NCI-H226 (cell line): ENCODE measurements around the gene ERBB3.
"Not testable (repeated sequence)": the region's sequence is repeated elsewhere in the genome, so short reads cannot be mapped to it uniquely, and the experiment has no call there.

Experiments
- DNase-seq: peaks from one replicate; pipeline ENCODE4 v3.0.0-alpha.2; 2015

Gene ERBB3

DNA sequence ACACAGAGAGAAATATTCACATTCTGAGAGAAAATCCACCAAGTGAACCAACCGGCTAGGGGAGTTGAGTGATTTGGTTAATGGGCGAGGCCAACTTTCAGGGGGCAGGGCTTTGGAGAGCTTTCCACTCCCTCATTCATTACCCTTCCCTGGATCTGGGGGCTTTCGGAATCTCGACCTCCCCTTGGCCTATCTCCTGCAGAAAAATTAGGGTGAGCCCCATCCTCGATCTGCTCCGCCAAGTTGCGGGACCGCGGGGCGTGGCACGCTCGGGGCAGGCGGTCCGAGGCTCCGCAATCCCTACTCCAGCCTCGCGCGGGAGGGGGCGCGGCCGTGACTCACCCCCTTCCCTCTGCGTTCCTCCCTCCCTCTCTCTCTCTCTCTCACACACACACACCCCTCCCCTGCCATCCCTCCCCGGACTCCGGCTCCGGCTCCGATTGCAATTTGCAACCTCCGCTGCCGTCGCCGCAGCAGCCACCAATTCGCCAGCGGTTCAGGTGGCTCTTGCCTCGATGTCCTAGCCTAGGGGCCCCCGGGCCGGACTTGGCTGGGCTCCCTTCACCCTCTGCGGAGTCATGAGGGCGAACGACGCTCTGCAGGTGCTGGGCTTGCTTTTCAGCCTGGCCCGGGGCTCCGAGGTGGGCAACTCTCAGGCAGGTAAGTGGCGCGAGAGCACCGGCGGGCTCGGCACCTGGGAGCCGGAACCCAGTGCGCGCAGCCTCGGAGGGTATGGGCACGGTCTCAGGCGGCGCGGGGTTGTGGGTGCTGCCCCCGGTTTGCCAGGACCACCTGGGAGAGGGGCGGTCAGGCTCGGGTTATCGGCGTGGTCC, at the start of gene ERBB3:
TSS of gene ERBB3 (plus strand) at position 443 of the 833 bp plus-strand sequence. CDS start at position 579, 136 bp downstream.
- peak; percentile 93 for DNase-seq

DNA sequence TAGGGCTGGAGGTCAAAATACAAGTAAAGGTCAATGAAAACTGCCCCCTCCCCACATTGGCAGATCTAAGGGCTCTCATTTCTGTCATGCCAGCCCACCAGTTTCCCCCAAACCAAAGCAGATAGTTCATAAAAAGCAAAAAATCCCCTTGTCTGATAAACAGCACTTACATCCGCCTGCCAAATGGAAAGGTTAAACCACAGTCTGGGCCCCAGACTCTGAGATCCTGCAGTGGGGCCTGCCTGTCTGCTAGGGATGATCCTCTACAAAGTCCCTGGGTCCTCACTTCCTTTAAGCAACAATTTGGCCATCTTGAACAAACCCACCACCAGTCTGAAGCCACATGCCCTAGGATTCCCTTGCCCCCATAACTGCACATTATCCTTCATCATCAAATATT, 48.0 kb upstream of the ERBB3 start:
- DNase-seq = no peak

DNA sequence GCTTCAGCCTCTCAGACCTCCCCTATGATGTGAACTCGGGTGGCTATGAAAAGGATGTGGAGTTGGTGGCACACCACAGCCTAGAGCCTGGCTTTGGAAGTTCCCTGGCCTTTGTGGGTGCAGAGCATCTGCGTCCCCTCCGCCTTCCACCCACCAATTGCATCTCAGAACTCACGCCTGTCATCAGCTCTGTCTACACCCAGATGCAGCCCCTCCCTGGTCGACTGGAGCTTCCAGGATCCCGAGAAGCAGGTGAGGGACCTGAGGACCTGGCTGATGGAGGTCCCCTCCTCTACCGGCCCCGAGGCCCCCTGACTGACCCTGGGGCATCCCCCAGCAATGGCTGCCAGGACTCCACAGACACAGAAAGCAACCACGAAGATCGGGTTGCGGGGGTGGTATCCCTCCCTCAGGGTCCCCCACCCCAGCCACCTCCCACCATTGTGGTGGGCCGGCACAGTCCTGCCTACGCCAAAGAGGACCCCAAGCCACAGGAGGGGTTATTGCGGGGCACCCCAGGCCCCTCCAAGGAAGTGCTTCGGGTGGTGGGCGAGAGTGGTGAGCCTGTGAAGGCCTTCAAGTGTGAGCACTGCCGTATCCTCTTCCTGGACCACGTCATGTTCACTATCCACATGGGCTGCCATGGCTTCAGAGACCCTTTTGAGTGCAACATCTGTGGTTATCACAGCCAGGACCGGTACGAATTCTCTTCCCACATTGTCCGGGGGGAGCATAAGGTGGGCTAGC, 45.2 kb upstream of the ERBB3 start:
- no peak for DNase-seq

DNA sequence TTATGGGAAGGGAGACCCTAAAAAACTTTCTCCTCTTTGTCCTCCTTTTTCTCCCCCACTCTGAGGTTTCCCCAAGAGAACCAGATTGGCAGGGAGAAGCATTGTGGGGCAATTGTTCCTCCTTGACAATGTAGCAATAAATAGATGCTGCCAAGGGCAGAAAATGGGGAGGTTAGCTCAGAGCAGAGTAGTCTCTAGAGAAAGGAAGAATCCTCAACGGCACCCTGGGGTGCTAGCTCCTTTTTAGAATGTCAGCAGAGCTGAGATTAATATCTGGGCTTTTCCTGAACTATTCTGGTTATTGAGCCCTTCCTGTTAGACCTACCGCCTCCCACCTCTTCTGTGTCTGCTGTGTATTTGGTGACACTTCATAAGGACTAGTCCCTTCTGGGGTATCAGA, 42.8 kb upstream of the ERBB3 start:
- no peak for DNase-seq

DNA sequence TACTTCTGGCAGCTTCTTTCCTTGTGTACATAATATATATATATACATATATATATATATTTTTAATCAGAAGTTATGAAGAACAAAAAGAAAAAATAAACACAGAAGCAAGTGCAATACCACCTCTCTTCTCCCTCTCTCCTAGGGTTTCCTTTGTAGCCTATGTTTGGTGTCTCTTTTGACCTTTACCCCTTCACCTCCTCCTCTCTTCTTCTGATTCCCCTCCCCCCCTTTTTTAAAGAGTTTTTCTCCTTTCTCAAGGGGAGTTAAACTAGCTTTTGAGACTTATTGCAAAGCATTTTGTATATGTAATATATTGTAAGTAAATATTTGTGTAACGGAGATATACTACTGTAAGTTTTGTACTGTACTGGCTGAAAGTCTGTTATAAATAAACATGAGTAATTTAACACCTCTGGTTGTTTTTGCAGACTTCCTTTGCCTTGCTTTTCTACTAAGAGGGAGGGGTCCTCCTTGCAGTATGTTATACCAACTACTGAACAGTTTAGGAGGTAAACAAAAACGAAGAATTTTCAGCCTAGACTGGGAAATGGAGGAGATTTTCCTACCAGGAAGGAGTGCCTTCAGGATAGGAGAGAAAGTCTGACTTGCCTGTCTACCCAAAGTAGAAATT, 41.8 kb upstream of the ERBB3 start:
- no peak for DNase-seq

DNA sequence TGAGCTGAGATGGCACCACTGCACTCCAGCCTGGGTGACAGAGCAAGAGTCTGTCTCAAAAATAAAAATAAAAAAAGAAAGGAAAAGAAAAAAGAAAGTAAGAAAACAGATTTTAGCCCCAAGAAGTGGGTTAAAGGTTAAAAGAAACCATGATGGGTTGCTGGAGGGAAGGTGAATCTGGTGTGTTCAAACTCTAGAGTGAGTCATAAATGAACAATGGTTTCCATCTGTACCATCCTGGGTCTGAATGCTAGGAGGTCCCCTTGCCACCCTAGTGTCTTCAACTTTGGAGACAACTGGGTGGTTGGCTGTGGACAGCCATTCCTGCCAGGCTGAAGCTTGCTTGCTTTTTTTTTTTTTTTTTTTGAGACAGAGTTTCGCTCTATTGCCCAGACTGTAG, 39.8 kb upstream of the ERBB3 start:
- DNase-seq = no peak

DNA sequence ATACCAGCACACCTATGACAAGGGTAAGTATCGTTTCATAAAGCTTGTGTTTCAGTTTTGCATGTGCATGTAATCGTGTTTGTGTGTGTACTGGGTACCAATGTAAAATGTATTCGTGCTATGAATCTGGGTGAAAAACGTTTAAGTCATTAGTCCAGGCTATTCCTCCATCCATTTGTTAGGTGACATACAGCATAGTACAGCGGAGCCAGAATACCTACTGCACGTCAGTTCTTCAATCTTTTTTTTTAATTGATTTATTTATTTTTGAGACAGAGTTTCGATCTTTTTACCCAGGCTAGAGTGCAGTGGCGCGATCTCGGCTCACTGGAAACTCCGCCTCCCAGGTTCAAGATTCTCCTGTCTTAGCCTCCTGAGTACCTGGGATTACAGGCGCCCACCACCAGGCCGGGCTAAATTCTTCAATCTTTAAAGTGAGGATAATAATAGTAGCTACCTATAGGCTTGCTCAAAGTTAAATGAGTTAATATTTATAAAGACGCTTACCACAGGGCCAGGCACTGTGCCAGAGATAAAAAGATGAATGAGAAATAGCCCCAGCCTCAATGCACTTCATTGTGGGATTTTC, 38.9 kb upstream of the ERBB3 start:
- DNase-seq = no peak

DNA sequence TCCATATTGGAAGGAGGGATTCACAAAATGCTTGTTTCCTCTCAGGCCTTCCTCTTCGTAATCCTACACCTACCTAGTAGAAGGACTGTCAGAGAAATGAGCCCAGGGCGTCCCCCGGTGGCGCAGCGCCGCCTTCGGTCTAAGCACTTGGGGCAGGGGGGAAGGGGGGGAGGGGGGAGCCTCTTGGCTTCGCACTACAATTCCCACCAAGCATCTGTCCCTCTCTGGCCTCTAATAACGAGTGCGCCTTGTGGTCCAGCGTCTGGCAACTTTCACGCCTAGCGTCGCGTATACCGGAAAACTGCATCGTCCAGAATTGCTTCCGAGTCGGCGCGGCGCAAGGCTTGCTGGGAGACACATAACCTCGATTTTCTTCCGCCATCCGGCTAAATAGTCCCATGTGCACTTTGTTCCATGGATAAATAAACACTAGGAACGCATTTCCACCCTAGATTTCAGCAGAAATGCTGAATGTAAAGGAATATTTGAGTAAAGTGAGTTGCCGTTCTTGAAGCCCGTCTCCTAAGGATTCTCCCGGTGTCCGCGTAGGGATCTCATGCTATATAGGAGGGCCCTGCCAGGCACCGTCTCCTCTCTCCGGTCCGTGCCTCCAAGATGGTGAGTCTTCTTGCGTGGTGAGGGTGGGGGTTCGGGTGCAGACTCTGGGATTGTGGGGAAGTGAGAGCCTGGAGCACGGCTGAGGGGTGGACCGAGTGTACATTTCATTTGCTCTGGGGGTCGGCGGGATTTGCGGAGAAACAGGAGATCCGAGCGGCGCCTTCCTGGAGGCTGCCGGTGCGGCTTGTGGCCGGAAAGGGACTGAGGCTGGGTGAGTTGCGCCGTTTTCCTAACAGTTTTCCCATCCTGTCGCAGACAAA, 38.2 kb upstream of the ERBB3 start, which contains the start of gene RPS26:
TSS of gene RPS26 (plus strand) at position 367 of the 878 bp plus-strand sequence. CDS start at position 616, 249 bp downstream.
- peak; percentile 100 for DNase-seq

DNA sequence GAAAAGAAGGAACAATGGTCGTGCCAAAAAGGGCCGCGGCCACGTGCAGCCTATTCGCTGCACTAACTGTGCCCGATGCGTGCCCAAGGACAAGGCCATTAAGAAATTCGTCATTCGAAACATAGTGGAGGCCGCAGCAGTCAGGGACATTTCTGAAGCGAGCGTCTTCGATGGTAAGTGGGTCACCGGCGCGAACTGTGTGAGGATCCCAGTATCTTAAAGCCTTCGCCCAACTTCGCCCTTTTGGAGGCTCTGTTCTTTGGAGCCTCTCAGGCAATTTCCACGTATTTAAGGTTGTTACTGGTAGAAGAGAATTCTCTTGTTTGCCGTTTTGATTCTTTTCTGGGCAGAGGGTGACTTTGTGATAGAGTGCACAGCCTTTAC, 37.5 kb upstream of the ERBB3 start:
- not testable (repeated sequence) for DNase-seq

DNA sequence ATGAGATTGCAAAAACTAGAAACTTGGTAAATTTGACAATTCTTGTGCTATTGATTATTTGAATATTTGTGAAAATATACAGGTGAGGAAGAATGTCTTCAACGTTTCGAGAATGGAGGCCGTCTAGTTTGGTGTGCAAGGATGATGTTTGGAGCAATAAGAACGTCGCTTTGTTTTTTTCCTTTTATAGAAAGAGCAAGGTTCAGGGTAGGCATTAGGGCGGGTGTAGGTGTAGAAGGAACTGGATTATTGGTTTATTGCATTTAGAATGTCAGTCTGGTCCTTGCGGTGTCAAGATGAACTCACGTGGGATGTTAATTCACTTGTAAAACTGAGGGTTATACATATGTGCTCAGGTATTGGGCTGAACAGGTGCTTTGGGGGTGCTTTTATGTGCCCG, 37.1 kb upstream of the ERBB3 start:
- DNase-seq = no peak

DNA sequence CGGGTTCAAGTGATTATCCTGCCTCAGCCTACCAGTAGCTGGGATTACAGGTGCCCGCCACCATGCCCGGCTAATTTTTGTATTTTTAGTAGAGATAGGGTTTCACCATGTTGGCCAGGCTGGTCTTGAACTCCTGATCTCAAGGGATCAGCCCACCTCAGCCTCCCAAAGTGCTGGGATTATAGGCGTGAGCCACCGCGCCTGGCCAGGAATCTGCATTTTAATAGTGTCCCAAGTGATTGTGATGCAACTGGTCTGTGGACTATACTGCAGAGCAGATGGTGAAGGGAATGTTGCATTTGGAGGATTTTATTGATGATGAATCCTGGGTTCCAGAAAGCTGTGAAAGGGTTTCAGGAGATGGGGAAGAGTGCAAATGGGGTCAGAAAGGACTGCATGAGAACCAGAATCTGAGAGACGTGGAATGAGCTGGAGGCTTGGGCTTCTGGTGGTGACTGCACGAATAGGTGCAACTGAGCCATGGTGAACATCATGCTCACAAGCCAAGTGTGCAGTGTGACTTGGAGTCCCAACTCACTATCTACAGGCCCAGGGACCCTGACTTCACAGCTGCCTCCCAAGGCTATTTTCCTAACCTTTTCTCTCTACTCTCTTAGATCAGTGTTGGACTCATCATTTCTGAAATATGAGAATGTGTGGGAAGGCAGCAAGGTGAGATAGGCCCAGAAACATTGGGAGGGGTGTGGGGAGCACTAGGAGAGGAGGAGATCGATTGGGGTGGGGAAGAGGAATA, 33.8 kb upstream of the ERBB3 start:
- DNase-seq = peak; percentile 17

DNA sequence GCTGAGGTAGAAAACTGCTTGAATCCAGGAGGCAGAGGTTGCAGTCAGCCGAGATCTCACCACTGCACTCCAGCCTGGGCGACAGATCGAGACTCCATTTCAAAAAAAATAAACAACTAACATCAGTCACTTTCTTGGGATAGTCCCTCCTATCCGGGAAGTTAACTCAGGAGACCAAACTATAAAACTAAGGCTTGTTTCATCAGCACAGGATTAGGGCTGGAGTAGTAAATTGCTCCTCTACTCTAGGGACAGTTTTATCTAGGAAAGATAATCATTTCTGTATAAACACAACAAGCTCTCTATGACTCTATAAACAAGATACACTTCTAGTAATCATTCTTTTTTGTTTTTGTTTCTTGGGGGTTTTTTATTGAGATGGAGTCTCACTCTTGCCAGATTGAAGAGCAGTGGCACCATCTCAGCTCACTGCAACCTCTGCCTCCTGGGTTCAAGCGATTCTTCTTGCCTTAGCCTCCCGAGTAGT, 26.5 kb upstream of the ERBB3 start:
- DNase-seq = no peak

DNA sequence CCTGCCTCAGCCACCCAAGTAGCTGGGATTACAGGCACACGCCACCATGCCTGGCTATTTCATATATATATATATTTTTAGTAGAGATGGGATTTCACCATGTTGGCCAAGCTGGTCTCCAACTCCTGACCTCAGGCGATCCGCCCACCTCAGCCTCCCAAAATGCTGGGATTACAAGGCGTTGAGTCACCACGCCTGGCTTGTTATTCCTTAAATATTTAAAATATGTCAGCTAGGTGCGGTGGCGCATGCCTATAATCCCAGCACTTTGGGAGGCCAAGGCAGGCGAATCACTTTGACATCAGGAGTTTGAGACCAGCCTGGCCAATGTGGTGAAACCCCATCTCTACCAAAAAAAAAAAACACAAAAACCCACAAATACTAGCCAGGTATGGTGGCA, 20.0 kb upstream of the ERBB3 start:
- peak; percentile 94 for DNase-seq

DNA sequence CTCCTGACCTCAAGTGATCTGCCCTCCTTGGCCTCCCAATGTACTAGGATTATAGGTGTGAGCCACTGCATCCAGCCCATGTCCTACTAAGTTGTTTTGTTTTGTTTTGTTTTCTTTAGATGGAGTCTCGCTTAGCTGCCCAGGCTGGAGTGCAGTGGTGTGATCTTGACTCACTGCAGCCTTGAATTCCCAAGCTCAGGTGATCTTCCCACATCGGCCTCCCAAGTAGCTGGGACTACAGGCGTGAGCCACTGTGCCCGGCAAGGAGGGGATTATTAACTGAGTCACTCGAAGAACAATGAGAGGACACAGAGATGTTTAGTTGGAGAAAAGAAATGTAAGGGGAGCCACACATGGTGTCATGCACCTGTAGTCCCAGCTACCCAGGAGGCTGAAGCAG, 18.0 kb upstream of the ERBB3 start:
- DNase-seq = no peak

DNA sequence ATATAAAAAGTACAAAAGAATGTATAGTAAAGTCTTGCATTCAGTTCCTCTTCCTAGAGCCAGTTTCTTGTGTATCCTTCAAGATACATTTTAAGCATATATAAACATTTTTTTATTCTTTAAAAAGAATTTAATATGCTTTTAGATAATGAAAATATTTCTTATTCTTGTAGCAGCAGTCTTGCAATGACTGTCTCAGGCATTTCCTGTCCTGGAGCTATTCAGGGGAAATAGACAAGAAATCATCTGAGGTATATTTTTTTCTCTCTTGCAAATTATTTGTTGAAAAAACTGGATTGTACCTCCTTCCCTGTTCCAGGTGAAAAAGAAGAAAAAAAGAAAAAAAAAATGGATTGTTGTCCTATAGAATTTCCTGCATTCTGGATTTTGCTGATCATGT, 17.0 kb upstream of the ERBB3 start:
- peak; percentile 38 for DNase-seq

DNA sequence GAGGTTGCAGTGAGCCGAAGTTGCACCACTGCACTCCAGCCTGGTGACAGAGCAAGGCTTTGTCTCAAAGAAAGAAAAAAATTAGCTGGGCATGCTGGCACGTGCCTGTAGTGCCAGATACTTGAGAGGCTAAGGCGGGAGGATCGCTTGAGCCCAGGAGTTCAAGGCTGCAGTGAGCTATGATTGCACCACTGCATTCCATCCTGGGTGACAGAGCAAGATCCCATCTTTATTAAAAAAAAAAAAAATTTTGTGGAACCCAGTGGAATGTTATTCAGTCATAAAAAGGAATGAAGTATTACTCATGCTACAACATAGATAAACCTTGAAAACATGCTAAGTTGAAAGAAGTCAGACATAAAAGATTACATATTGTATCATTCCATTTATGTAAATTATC, 8.3 kb upstream of the ERBB3 start:
- DNase-seq = peak; percentile 70

DNA sequence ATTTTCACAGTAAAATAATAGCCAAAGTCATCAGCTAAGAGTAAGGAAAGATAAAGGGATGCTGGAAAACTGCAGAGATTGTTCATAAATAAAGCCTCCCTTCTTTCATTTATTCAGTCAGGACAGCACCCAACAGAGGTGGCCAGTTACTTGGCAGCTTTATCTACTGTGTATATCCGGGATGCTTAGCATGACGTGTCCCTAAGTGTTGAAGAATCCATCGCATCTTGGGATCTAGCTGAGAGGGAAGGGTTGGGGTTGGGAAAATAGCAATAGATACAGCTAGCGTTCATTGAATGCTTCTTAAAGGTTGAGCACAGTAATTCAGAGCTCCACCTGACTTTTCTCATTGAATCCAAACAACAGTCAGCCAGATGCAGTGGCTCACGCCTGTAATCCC, 5.6 kb upstream of the ERBB3 start:
- DNase-seq = no peak

DNA sequence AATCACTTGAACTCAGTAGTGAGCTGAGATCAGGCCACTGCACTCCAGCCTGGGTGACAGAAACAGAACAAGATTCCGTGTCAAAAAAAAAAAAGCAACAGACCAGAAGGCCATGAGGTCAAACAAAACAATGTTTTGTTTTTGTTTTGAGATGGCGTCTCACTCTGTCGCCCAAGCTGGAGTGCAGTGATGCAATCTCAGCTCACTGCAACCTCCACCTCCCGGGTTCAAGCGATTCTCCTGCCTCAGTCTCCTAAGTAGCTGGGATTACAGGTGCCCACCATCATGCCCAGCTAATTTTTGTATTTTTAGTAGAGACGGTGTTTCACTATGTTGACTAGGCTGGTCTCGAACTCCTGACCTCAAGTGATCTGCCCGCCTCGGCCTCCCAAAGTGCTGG, 2.0 kb upstream of the ERBB3 start:
- DNase-seq = not testable (repeated sequence)

DNA sequence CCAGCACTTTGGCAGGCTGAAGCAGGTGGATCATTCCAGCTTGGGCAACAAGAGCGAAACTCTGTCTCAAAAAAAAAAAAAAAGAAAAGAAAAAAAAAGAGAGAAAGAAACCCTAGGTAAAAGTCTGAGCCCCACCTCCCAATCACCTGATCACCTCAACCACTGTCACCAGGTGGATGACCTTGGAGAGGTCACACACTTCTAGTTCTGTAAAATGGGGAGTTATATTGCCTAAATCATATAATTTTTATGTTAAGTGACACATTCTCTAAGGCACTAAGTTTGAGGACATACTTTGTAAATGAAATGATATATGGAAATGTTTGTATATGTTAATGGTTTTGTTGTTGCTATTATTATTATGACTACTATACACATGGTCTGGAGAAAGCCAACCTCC, 1.5 kb upstream of the ERBB3 start:
- no peak for DNase-seq

DNA sequence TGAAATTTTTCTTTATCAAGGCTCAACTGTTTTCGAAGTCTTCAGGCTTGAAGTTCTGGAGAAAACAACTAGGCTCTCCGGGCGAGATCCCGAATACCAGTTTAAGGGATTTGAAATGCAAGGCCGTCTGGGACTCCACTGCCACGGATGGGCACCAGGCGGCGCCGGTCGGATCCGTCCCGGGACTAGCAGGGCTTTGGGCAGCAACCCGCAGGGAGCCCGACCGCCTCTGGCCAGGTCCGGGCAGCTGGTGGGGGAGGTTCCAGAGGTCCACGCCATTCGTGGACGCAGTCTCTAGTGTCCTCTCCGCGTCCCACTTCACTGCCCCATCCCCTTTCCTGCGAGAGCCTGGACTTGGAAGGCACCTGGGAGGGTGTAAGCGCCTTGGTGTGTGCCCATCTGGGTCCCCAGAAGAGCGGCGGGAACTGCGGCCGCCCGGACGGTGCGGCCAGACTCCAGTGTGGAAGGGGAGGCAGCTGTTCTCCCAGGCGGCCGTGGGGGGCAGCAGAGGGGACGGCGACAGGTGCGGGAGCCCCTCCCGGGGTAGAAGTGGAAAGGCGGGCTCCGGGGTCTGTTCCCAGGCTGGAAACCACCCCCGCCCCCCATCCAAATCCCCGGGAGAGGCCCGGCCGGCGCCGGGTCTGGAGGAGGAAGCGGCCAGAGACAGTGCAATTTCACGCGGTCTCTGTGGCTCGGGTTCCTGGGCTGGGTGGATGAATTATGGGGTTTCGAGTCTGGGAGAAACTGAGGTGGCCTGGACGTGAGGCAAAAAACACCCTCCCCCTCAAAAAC, 838 bp upstream of the ERBB3 start:
- peak; percentile 89 for DNase-seq
